ENCODE data around the gene NEDD4. TPM values are rescaled to one million over a fixed set of nuclear protein-coding genes. Genes with fewer than 3 reads are reported as not detected.

NEDD4 gene
- polyA plus RNA-seq, 3 donors = 1.2 to 3.8 (median 1.3) TPM

DNA sequence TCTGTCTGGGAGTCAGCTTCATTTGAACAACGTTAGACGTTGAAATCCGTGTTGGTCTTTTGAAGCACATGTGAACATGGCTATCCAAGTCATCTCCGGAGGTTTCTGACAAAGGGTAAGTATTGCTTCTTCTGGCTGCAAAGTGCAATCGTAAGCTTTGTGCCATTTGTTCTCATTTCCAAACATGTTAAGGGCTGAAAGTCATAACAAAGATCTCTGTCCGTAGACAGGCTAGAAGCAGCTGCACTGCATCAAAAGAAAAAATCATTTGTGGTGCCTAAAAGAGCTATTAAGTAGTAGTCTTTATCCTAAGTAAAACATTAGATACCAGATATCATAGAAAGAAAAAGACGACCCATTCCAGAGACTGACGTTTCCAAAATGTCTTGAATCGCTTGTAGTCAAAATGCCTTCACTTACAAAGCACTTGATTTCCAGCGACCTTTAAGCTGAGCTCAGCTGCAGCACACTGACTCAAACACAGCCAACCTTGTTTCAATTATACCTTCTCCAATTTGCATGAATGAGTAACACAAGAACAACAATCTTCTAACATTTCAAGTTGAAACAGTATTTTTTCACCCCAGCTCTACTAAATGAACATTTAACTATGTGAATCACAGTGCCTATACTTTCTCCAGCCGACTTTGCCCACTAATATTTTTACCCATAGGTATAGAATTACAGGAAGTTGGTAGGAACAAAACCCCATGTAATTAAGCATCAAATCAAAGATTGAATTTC, 76.6 kb downstream of the NEDD4 start:
- H3K4me1 Mint-ChIP-seq = no peaks in the 10 kb centered on the region
- H3K79me2 ChIP-seq (ENCODE audit: insufficient read depth, low read length) = no peaks in the 10 kb centered on the region
- H4K20me1 ChIP-seq (ENCODE audit: insufficient read depth, low read length) = no peaks in the 10 kb centered on the region
- no peak overlapping the region for H3K4me3 Mint-ChIP-seq
- no peak overlapping the region for H3K27ac Mint-ChIP-seq
- WGBS (ENCODE audit: insufficient coverage) = 97% methylated on average over 9 of the region's 11 CpGs
- H2AFZ ChIP-seq (ENCODE audit: insufficient read depth, low read depth, low read length, poor library complexity, severe bottlenecking) = no peak overlapping the region
- H3K9ac ChIP-seq (ENCODE audit: insufficient read depth, low read length, poor library complexity, severe bottlenecking) = no peak overlapping the region
- no peaks in the 10 kb centered on the region for H3K36me3 ChIP-seq (replicated peaks in 1 of 2; ENCODE audit: control insufficient read depth in 1 of 2, insufficient read depth in 2 of 2, low read length in 2 of 2)
- no peak for DNase-seq
- no peaks in the 10 kb centered on the region for H3K9me3 ChIP-seq (replicated peaks in 1 of 2; ENCODE audit: control insufficient read depth in 1 of 2, insufficient read depth in 1 of 2, low read length in 2 of 2)
- H3K27me3 ChIP-seq (ENCODE audit: control insufficient read depth in 2 of 2, insufficient read depth in 2 of 2, low read length in 2 of 2) = no peaks in the 10 kb centered on the region
- H3K9me3 Mint-ChIP-seq = no peaks in the 10 kb centered on the region
- intact Hi-C loops (cut with micrococcal nuclease) = no loop called here
- H3K4me3 ChIP-seq (replicated peaks in 1 of 3; ENCODE audit: low read depth in 2 of 3, low read length in 3 of 3) = no peak overlapping the region
- H3K27ac ChIP-seq (ENCODE audit: low read depth in 1 of 2, low read length in 2 of 2) = no peak overlapping the region
- H3K36me3 Mint-ChIP-seq = no peaks in the 10 kb centered on the region
- no peaks in the 10 kb centered on the region for H3K27me3 Mint-ChIP-seq (ENCODE audit: low read depth in 3 of 3)
- TF ChIP-seq, protein P1, sequence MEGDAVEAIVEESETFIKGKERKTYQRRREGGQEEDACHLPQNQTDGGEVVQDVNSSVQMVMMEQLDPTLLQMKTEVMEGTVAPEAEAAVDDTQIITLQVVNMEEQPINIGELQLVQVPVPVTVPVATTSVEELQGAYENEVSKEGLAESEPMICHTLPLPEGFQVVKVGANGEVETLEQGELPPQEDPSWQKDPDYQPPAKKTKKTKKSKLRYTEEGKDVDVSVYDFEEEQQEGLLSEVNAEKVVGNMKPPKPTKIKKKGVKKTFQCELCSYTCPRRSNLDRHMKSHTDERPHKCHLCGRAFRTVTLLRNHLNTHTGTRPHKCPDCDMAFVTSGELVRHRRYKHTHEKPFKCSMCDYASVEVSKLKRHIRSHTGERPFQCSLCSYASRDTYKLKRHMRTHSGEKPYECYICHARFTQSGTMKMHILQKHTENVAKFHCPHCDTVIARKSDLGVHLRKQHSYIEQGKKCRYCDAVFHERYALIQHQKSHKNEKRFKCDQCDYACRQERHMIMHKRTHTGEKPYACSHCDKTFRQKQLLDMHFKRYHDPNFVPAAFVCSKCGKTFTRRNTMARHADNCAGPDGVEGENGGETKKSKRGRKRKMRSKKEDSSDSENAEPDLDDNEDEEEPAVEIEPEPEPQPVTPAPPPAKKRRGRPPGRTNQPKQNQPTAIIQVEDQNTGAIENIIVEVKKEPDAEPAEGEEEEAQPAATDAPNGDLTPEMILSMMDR (IDR thresholded peaks at IDR 0.05) = no peak
- H3K4me2 ChIP-seq (replicated peaks; ENCODE audit: extremely low read depth, low read length, poor library complexity, severe bottlenecking) = no peak overlapping the region
- H3K4me1 ChIP-seq (ENCODE audit: control insufficient read depth in 1 of 2, insufficient read depth in 2 of 2, low read length in 2 of 2) = no peaks in the 10 kb centered on the region

DNA sequence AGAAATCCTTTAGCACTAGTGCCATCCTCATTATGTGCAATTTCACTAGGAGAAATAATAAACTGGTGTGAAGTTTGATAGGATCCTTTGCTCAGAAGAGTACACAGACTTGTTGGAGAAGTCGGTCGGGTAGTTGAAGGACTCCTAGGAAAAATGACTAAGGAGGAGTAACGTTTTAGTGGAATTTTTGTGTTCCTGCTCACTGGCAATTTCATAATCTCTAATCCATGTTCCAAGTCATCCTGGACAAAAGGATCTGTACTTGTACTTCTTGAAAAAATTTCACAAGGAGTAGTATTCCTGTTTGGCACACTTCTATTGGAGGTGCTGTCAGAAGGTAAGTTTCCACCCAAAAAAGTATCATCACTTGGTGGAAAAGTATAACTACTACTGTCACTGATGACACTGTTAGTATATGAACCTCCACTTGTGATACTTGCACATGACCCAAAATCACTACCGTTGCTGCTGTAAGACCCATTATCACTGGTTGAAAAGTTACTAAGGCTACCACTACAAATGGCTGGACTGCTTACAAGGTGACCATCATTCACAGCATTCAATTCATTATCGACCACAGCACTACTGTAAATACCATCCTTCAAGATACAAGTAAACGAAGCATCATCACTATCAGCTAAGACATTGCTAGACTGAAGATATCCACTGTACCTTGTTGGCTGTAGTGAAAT, 77.4 kb downstream of the NEDD4 start:
- Histone ChIP-seq H3K36me3 (replicated peaks in 1 of 2; ENCODE audit: control insufficient read depth in 1 of 2, insufficient read depth in 2 of 2, low read length in 2 of 2) (no peaks in the 10 kb centered on the region), H3K27ac (ENCODE audit: low read depth in 1 of 2, low read length in 2 of 2) (no peak overlapping the region)
- H3K36me3 Mint-ChIP-seq = no peaks in the 10 kb centered on the region

More for the DNA sequence above, 77.4 kb downstream of the NEDD4 start:
- Histone ChIP-seq H3K27me3 (ENCODE audit: control insufficient read depth in 2 of 2, insufficient read depth in 2 of 2, low read length in 2 of 2) (no peaks in the 10 kb centered on the region), H3K79me2 (ENCODE audit: insufficient read depth, low read length) (no peaks in the 10 kb centered on the region), H3K4me3 (replicated peaks in 1 of 3; ENCODE audit: low read depth in 2 of 3, low read length in 3 of 3) (no peak overlapping the region), H2AFZ (ENCODE audit: insufficient read depth, low read depth, low read length, poor library complexity, severe bottlenecking) (no peak overlapping the region), H3K4me2 (replicated peaks; ENCODE audit: extremely low read depth, low read length, poor library complexity, severe bottlenecking) (no peak overlapping the region), H3K4me1 (ENCODE audit: control insufficient read depth in 1 of 2, insufficient read depth in 2 of 2, low read length in 2 of 2) (no peaks in the 10 kb centered on the region), H4K20me1 (ENCODE audit: insufficient read depth, low read length) (no peaks in the 10 kb centered on the region), H3K9me3 (replicated peaks in 1 of 2; ENCODE audit: control insufficient read depth in 1 of 2, insufficient read depth in 1 of 2, low read length in 2 of 2) (no peaks in the 10 kb centered on the region), H3K9ac (ENCODE audit: insufficient read depth, low read length, poor library complexity, severe bottlenecking) (no peak overlapping the region)
- Mint-ChIP-seq H3K27me3 (ENCODE audit: low read depth in 3 of 3) (no peaks in the 10 kb centered on the region), H3K27ac (no peak overlapping the region), H3K4me3 (no peak overlapping the region), H3K4me1 (no peaks in the 10 kb centered on the region), H3K9me3 (peaks cover 0 to 3% (median 0%) of the 10 kb centered on the region in 7 donors)
- TF ChIP-seq, protein P1 (IDR thresholded peaks at IDR 0.05) = no peak
- DNase-seq = no peak
- intact Hi-C loops (cut with micrococcal nuclease) = no loop called here
- 80% methylated on average over 1 of the region's 6 CpGs for WGBS (ENCODE audit: insufficient coverage)
